T-helper 2 cell treated with Interferon-gamma antibody and Interleukin-4, amounts not matched to agents 5 μg/mL and 100 μg/mL, for 36 hours (primary cell): ENCODE data around the gene HIPK2.

ENCODE experiments used
- DNase-seq: peaks from one replicate; pipeline ENCODE4 v3.0.0; 2021; ENCODE audit warnings: low spot score
- H3K27ac Mint-ChIP-seq: one replicate; pipeline ENCODE4 v1.8.0; 2021; ENCODE audit warnings: mild to moderate bottlenecking, mixed read lengths
- H3K27me3 Mint-ChIP-seq: one replicate; pipeline ENCODE4 v1.8.0; 2021; ENCODE audit warnings: low read depth, mixed read lengths
- H3K36me3 Mint-ChIP-seq: one replicate; pipeline ENCODE4 v1.8.0; 2021; ENCODE audit warnings: low read depth, mixed read lengths
- H3K4me1 Mint-ChIP-seq: one replicate; pipeline ENCODE4 v1.8.0; 2021; ENCODE audit warnings: low read depth, mixed read lengths
- H3K4me3 Mint-ChIP-seq: one replicate; pipeline ENCODE4 v1.8.0; 2022; ENCODE audit warnings: mild to moderate bottlenecking, moderate library complexity, mixed read lengths
- H3K9me3 Mint-ChIP-seq: one replicate; pipeline ENCODE4 v1.8.0; 2021; ENCODE audit warnings: mixed read lengths

Gene HIPK2

GRCh38 chr7:139603896-139604295 lies 173.9 kb downstream of the HIPK2 start:
- Mint-ChIP-seq H3K27me3 (no peaks in the 10 kb centered on the region), H3K9me3 (peaks cover 7% of the 10 kb centered on the region), H3K4me3 (no peak overlapping the region), H3K27ac (no peak overlapping the region), H3K4me1 (peaks cover 2% of the 10 kb centered on the region), H3K36me3 (peaks cover 19% of the 10 kb centered on the region)
- DNase-seq: no peak

GRCh38 chr7:139603282-139603681 lies 174.5 kb downstream of the HIPK2 start:
- no peak overlapping the region for H3K4me3 Mint-ChIP-seq
- DNase-seq: no peak
- H3K27me3 Mint-ChIP-seq: no peaks in the 10 kb centered on the region
- H3K4me1 Mint-ChIP-seq: peaks cover 2% of the 10 kb centered on the region
- H3K9me3 Mint-ChIP-seq: peaks cover 7% of the 10 kb centered on the region
- H3K27ac Mint-ChIP-seq: no peak overlapping the region
- H3K36me3 Mint-ChIP-seq: peaks cover 17% of the 10 kb centered on the region

DNA sequence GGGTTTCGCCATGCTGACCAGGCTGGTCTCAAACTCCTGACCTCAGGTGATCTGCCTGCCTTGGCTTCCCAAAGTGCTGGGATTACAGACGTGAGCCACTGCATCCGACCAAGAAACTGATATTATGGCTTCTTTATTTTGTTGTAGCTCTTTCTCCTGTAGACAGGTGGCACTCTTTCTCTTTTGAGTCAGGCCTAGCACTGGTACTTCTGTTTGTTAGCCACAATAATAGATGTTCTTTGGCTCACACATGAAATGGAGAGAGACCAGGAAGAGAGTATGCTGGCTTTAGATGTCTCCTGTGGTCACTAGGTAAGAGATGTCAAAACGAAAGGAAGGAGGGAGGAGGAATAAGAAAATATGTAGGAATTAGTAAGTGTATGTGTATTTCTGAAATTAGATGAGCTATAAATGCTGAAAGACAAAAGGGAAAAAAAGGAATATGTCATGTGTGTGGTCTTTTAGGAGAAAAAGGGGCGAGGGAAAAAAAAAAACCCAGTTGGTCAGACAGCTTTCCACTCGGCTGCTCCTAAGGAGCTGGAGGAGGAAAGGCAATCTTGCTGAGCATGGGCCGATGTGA lies 175.6 kb downstream of the HIPK2 start:
- Mint-ChIP-seq H3K27me3 (no peaks in the 10 kb centered on the region), H3K9me3 (peaks cover 7% of the 10 kb centered on the region), H3K4me3 (no peak overlapping the region), H3K4me1 (peaks cover 2% of the 10 kb centered on the region), H3K27ac (no peak overlapping the region), H3K36me3 (peaks cover 15% of the 10 kb centered on the region)
- no peak for DNase-seq

GRCh38 chr7:139601176-139601575 lies 176.6 kb downstream of the HIPK2 start:
- H3K36me3 Mint-ChIP-seq: peaks cover 11% of the 10 kb centered on the region
- H3K27me3 Mint-ChIP-seq: no peaks in the 10 kb centered on the region
- H3K9me3 Mint-ChIP-seq: no peaks in the 10 kb centered on the region
- no peak overlapping the region for H3K27ac Mint-ChIP-seq
- no peak for DNase-seq
- H3K4me1 Mint-ChIP-seq: peaks cover 2% of the 10 kb centered on the region
- H3K4me3 Mint-ChIP-seq: no peak overlapping the region

DNA sequence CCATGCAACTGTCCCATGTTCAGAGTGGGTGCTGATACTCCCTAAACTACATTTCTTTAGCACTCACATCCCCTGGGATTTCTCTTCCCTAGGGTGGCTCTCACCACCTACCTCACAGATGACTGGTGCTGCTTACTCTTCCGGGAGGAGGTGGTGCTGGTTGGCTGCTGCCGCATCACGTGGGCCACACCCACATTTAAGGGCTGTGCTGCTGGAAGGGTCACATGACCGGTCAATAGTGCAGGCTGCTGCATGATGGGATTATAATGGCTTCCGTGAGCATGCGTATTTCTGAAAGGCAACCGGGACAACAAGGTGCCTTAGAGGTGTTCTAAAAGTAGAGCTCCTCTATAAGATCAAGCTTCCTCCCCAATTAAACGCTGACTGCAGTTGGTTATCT lies 177.5 kb downstream of the HIPK2 start:
- H3K4me3 Mint-ChIP-seq: no peak overlapping the region
- H3K4me1 Mint-ChIP-seq: peaks cover 2% of the 10 kb centered on the region
- H3K27me3 Mint-ChIP-seq: no peaks in the 10 kb centered on the region
- no peak for DNase-seq
- H3K27ac Mint-ChIP-seq: no peak overlapping the region
- no peaks in the 10 kb centered on the region for H3K9me3 Mint-ChIP-seq
- H3K36me3 Mint-ChIP-seq: peaks cover 13% of the 10 kb centered on the region

DNA sequence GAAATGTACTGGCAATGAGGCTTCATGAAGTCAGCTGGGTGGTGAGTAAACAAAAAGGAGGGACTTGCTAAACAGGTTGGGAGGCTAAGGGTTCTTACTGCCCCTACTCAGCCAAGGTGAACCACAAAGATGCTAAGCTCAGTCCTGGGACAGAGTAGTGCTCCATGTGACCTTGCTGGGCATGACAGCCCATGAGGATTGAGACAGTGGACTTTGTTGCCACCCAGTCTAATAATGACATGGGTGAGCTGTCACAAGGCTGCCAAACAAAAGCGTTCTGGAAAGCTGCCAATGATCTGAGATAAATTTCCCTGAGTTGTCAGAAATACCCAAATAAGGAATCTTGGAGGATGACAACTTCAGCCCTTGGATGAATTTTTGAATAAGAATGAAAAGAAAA lies 179.2 kb downstream of the HIPK2 start:
- H3K27ac Mint-ChIP-seq: no peak overlapping the region
- no peaks in the 10 kb centered on the region for H3K4me1 Mint-ChIP-seq
- H3K4me3 Mint-ChIP-seq: no peak overlapping the region
- H3K9me3 Mint-ChIP-seq: no peaks in the 10 kb centered on the region
- DNase-seq: no peak
- H3K27me3 Mint-ChIP-seq: no peaks in the 10 kb centered on the region
- peaks cover 19% of the 10 kb centered on the region for H3K36me3 Mint-ChIP-seq

GRCh38 chr7:139597028-139597427 lies 180.8 kb downstream of the HIPK2 start:
- no peaks in the 10 kb centered on the region for H3K4me1 Mint-ChIP-seq
- H3K4me3 Mint-ChIP-seq: no peak overlapping the region
- DNase-seq: no peak
- H3K36me3 Mint-ChIP-seq: peaks cover 22% of the 10 kb centered on the region
- H3K27ac Mint-ChIP-seq: no peak overlapping the region
- H3K9me3 Mint-ChIP-seq: no peaks in the 10 kb centered on the region
- no peaks in the 10 kb centered on the region for H3K27me3 Mint-ChIP-seq

GRCh38 chr7:139596626-139597025 lies 181.2 kb downstream of the HIPK2 start:
- Mint-ChIP-seq H3K27ac (no peak overlapping the region), H3K4me3 (no peak overlapping the region), H3K27me3 (no peaks in the 10 kb centered on the region), H3K36me3 (peaks cover 22% of the 10 kb centered on the region), H3K9me3 (no peaks in the 10 kb centered on the region), H3K4me1 (no peaks in the 10 kb centered on the region)
- no peak for DNase-seq

- Mint-ChIP-seq H3K9me3 (no peaks in the 10 kb centered on the region), H3K36me3 (peaks cover 25% of the 10 kb centered on the region), H3K4me3 (no peak overlapping the region), H3K4me1 (no peaks in the 10 kb centered on the region), H3K27ac (no peak overlapping the region), H3K27me3 (no peaks in the 10 kb centered on the region)
- no peak for DNase-seq
Measured at GRCh38 chr7:139595806-139596205, 182.0 kb downstream of the HIPK2 start.

GRCh38 chr7:139594911-139595476 lies 182.8 kb downstream of the HIPK2 start:
- DNase-seq: no peak
- Mint-ChIP-seq H3K27me3 (no peaks in the 10 kb centered on the region), H3K27ac (no peak overlapping the region), H3K36me3 (peaks cover 18% of the 10 kb centered on the region), H3K9me3 (no peaks in the 10 kb centered on the region), H3K4me1 (no peaks in the 10 kb centered on the region), H3K4me3 (no peak overlapping the region)

DNA sequence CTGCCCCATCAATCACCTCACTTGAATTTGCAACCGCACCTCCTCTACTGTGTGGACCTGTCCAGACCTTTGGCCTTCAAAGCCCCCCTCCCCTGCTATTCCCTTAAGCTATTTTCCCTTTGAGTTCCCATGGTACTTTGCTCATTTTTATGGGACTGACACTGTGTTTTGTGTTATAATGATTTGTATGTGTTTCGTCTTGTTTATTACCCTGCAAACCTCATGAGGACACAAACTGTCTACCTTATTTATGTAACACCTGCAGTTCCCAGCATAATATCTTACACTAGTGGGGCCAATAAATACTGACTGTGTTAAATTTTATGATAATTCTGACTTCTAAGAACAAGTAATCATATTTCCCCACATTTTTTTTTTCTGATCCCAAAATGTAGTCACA lies 183.7 kb downstream of the HIPK2 start:
- no peaks in the 10 kb centered on the region for H3K27me3 Mint-ChIP-seq
- no peaks in the 10 kb centered on the region for H3K9me3 Mint-ChIP-seq
- no peak overlapping the region for H3K4me3 Mint-ChIP-seq
- peaks cover 14% of the 10 kb centered on the region for H3K36me3 Mint-ChIP-seq
- H3K27ac Mint-ChIP-seq: no peak overlapping the region
- DNase-seq: no peak
- no peaks in the 10 kb centered on the region for H3K4me1 Mint-ChIP-seq

- Mint-ChIP-seq H3K4me1 (peaks cover 2% of the 10 kb centered on the region), H3K27ac (no peak overlapping the region), H3K4me3 (no peak overlapping the region), H3K9me3 (no peaks in the 10 kb centered on the region), H3K36me3 (peaks cover 16% of the 10 kb centered on the region), H3K27me3 (no peaks in the 10 kb centered on the region)
- DNase-seq: no peak
Measured at GRCh38 chr7:139592801-139593461, 184.9 kb downstream of the HIPK2 start.

DNA sequence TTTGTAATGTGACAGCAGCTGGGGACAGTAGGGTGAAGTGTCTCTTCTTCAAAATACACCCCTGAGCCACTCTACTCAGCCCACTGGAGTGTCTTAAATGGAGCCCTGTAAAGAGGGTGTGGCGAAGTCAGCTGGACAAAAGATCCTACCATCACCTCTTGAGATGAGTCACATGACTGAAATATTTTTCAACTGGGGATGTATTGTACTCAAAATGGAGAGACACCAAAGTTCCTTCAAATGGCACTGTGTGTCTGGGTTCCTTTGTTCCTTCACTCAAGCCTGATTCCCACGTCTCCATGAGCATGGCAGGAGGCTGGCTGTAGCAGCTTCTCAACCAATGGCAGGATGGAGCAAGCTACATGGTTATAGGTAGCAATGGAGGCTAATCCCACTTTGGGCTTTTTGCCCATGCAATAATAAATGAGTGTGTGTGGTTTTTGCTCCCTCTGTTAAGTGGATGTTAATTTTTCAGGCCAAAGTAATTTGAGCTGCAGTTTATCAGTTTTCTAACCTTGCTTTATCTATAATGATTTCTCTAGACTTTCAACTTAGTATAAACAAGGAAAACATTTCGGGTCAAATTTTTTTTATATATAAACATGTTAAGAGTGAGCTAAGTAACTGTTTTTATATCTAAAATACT lies 186.1 kb downstream of the HIPK2 start:
- Mint-ChIP-seq H3K36me3 (peaks cover 19% of the 10 kb centered on the region), H3K27ac (no peak overlapping the region), H3K9me3 (no peaks in the 10 kb centered on the region), H3K27me3 (no peaks in the 10 kb centered on the region), H3K4me3 (no peak overlapping the region), H3K4me1 (peaks cover 2% of the 10 kb centered on the region)
- no peak for DNase-seq

GRCh38 chr7:139589474-139589873 lies 188.3 kb downstream of the HIPK2 start:
- Mint-ChIP-seq H3K27ac (no peak overlapping the region), H3K27me3 (no peaks in the 10 kb centered on the region), H3K36me3 (peaks cover 19% of the 10 kb centered on the region), H3K4me1 (peaks cover 2% of the 10 kb centered on the region), H3K4me3 (no peak overlapping the region), H3K9me3 (no peaks in the 10 kb centered on the region)
- DNase-seq: no peak
